SK-N-DZ (cell line): ENCODE data around the gene WT1.

Experiments used
- small RNA-seq, 2 experiments: library from RNA; depleted of rRNA; stranded (forward); fragments of <200 nt; gene quantifications; one replicate each; pipeline ENCODE3, GENCODE V24; 2014

The WT1 gene

Small RNA genes lying within 50 kb of the gene (small RNA-seq; reads per million reads assigned to genes)
- 0 reads per million in 2 experiments for gene RF02204
- 0 reads per million in 2 experiments for gene RF02205
